Type B pancreatic cell (in vitro differentiated cells): ENCODE data around the gene ITPK1. TPM values are rescaled to one million over a fixed set of nuclear protein-coding genes. Genes with fewer than 3 reads are reported as not detected.

ENCODE experiments used
- DNase-seq: peaks from one replicate; pipeline ENCODE4 v3.0.0; 2021; ENCODE audit warnings: mixed read lengths; ENCODE audit not compliant: unreplicated experiment; ENCODE audit errors: extremely low spot score
- H3K27ac Mint-ChIP-seq: 2 replicates; pipeline ENCODE4 v1.8.0; 2021; ENCODE audit warnings: mild to moderate bottlenecking, mixed read lengths
- H3K27me3 Mint-ChIP-seq: 2 replicates; pipeline ENCODE4 v1.8.0; 2021; ENCODE audit warnings: mixed read lengths
- H3K36me3 Mint-ChIP-seq: 2 replicates; pipeline ENCODE4 v1.8.0; 2021; ENCODE audit warnings: mixed read lengths
- H3K4me1 Mint-ChIP-seq: one replicate; pipeline ENCODE4 v1.8.0; 2021; ENCODE audit warnings: mixed read lengths; ENCODE audit not compliant: unreplicated experiment
- H3K4me3 Mint-ChIP-seq: 2 replicates; pipeline ENCODE4 v1.8.0; 2021; ENCODE audit warnings: mild to moderate bottlenecking, mixed read lengths
- H3K9me3 Mint-ChIP-seq: 2 replicates; pipeline ENCODE4 v1.8.0; 2021; ENCODE audit warnings: mixed read lengths
- CTCF ChIP-seq: fragments of 200-600 bp; sonication (generic); conservative IDR thresholded peaks from 2 replicates; pipeline ENCODE4 v1.5.0; 2021; ENCODE audit warnings: antibody characterized with exemption, mild to moderate bottlenecking
- total RNA-seq: library from RNA; stranded (reverse); gene quantifications from 2 replicates; pipeline ENCODE4 v1.2.1, GENCODE V29; 2021; ENCODE audit warnings: low replicate concordance

The ITPK1 gene
- total RNA-seq, 1 donor from 2014 or later, result 40.2 TPM

- TF ChIP-seq CTCF, result no peak
- Mint-ChIP-seq H3K27me3 (no peaks in the 10 kb centered on the region), H3K27ac (no peak overlapping the region), H3K9me3 (no peaks in the 10 kb centered on the region), H3K4me1 (peaks cover 29% of the 10 kb centered on the region), H3K36me3 (no peaks in the 10 kb centered on the region), H3K4me3 (no peak overlapping the region)
- DNase-seq, result no peak
Measured at GRCh38 chr14:93068711-93069110, 47.0 kb downstream of the ITPK1 start.

- H3K9me3 Mint-ChIP-seq, result no peaks in the 10 kb centered on the region
Measured at GRCh38 chr14:93067088-93067487, 48.6 kb downstream of the ITPK1 start.

GRCh38 chr14:93065272-93065730 is 50.4 kb downstream of the ITPK1 start:
- no peak overlapping the region for H3K27ac Mint-ChIP-seq
- H3K9me3 Mint-ChIP-seq, result no peaks in the 10 kb centered on the region
- H3K27me3 Mint-ChIP-seq, result no peaks in the 10 kb centered on the region
- TF ChIP-seq CTCF, result no peak
- DNase-seq, result no peak
- no peak overlapping the region for H3K4me3 Mint-ChIP-seq
- H3K36me3 Mint-ChIP-seq, result no peaks in the 10 kb centered on the region
- H3K4me1 Mint-ChIP-seq, result peaks cover 35% of the 10 kb centered on the region

More at GRCh38 chr14:93067088-93067487, 48.6 kb downstream of the ITPK1 start:
- H3K4me1 Mint-ChIP-seq, result peaks cover 24% of the 10 kb centered on the region
- TF ChIP-seq CTCF, result no peak
- DNase-seq, result no peak
- H3K4me3 Mint-ChIP-seq, result no peak overlapping the region
- no peaks in the 10 kb centered on the region for H3K27me3 Mint-ChIP-seq
- H3K36me3 Mint-ChIP-seq, result no peaks in the 10 kb centered on the region
- no peak overlapping the region for H3K27ac Mint-ChIP-seq

GRCh38 chr14:93064411-93065271 is 51.1 kb downstream of the ITPK1 start:
- Mint-ChIP-seq H3K36me3 (no peaks in the 10 kb centered on the region), H3K4me3 (no peak overlapping the region), H3K27me3 (no peaks in the 10 kb centered on the region), H3K9me3 (no peaks in the 10 kb centered on the region), H3K27ac (no peak overlapping the region), H3K4me1 (peaks cover 39% of the 10 kb centered on the region)
- no peak for TF ChIP-seq CTCF
- no peak for DNase-seq

- no peaks in the 10 kb centered on the region for H3K27me3 Mint-ChIP-seq
- H3K36me3 Mint-ChIP-seq, result no peaks in the 10 kb centered on the region
- no peak for TF ChIP-seq CTCF
- H3K9me3 Mint-ChIP-seq, result no peaks in the 10 kb centered on the region
- no peak overlapping the region for H3K27ac Mint-ChIP-seq
- H3K4me1 Mint-ChIP-seq, result peaks cover 39% of the 10 kb centered on the region
- no peak overlapping the region for H3K4me3 Mint-ChIP-seq
- DNase-seq, result no peak
Measured at GRCh38 chr14:93063393-93063792, 52.3 kb downstream of the ITPK1 start.
